NCI-H82 (cell line): Measurements from ENCODE around the gene GABRB3.
"Not testable (repeated sequence)": the region's sequence is repeated elsewhere in the genome, so short reads cannot be mapped to it uniquely, and the experiment has no call there.

Experiments used
- DNase-seq: peaks from one replicate; lab custom pipeline; 2025; lab: John Stamatoyannopoulos, UW

Gene GABRB3

GRCh38 chr15:26736502-26737248 lies 36.2 kb downstream of the GABRB3 start:
- no peak for DNase-seq

GRCh38 chr15:26731965-26732364 lies 40.9 kb downstream of the GABRB3 start:
- DNase-seq: no peak

GRCh38 chr15:26729581-26729980 lies 43.3 kb downstream of the GABRB3 start:
- no peak for DNase-seq

- no peak for DNase-seq
Measured at GRCh38 chr15:26729030-26729429, 43.8 kb downstream of the GABRB3 start.

GRCh38 chr15:26724381-26725150 lies 48.3 kb downstream of the GABRB3 start:
- DNase-seq: no peak

- no peak for DNase-seq
Measured at GRCh38 chr15:26722621-26723160, 50.2 kb downstream of the GABRB3 start.

- no peak for DNase-seq
Measured at GRCh38 chr15:26721232-26721967, 51.5 kb downstream of the GABRB3 start.

- no peak for DNase-seq
Measured at GRCh38 chr15:26720546-26720945, 52.3 kb downstream of the GABRB3 start.

GRCh38 chr15:26719866-26720265 lies 53.0 kb downstream of the GABRB3 start:
- DNase-seq: not testable (repeated sequence)

GRCh38 chr15:26716069-26716468 lies 56.8 kb downstream of the GABRB3 start:
- DNase-seq: no peak

GRCh38 chr15:26713498-26713897 lies 59.4 kb downstream of the GABRB3 start:
- no peak for DNase-seq

- DNase-seq: peak; percentile 27
Measured at GRCh38 chr15:26712335-26712734, 60.5 kb downstream of the GABRB3 start.

- no peak for DNase-seq
Measured at GRCh38 chr15:26711445-26711844, 61.4 kb downstream of the GABRB3 start.

GRCh38 chr15:26702381-26702780 lies 70.5 kb downstream of the GABRB3 start:
- no peak for DNase-seq

GRCh38 chr15:26698555-26698954 lies 74.3 kb downstream of the GABRB3 start:
- DNase-seq: no peak

GRCh38 chr15:26697913-26698312 lies 75.0 kb downstream of the GABRB3 start:
- DNase-seq: peak; percentile 70

- DNase-seq: no peak
Measured at GRCh38 chr15:26691249-26691648, 81.6 kb downstream of the GABRB3 start.

GRCh38 chr15:26690778-26691177 lies 82.1 kb downstream of the GABRB3 start:
- DNase-seq: no peak

GRCh38 chr15:26689462-26689861 lies 83.4 kb downstream of the GABRB3 start:
- DNase-seq: no peak

GRCh38 chr15:26686547-26687187 lies 86.2 kb downstream of the GABRB3 start:
- DNase-seq: no peak

GRCh38 chr15:26682598-26683164 lies 90.2 kb downstream of the GABRB3 start:
- no peak for DNase-seq

GRCh38 chr15:26679927-26680326 lies 92.9 kb downstream of the GABRB3 start:
- DNase-seq: no peak
